ENCODE measurements around the gene GABPB1. TPM values are rescaled to one million over a fixed set of nuclear protein-coding genes. Genes with fewer than 3 reads are reported as not detected.

Gene GABPB1
- total RNA-seq, 1 donor from 2014 or later: 85.0 TPM

GRCh38 chr15:50275091-50275490 lies 79.9 kb downstream of the GABPB1 start:
- DNase-seq (ENCODE audit: low read depth) (no peak), FAIRE-seq (no peak)
- Histone ChIP-seq H3K36me3 (ENCODE audit: control insufficient read depth, insufficient read depth, low read length) (no peaks in the 10 kb centered on the region), H3K27me3 (ENCODE audit: control insufficient read depth, insufficient read depth, low read length) (no peaks in the 10 kb centered on the region), H3K4me3 (ENCODE audit: low read depth, low read length) (no peak overlapping the region)
- no peak for TF ChIP-seq CTCF (IDR thresholded peaks at IDR 0.05; ENCODE audit: insufficient read depth, low read length, severe bottlenecking)

DNA sequence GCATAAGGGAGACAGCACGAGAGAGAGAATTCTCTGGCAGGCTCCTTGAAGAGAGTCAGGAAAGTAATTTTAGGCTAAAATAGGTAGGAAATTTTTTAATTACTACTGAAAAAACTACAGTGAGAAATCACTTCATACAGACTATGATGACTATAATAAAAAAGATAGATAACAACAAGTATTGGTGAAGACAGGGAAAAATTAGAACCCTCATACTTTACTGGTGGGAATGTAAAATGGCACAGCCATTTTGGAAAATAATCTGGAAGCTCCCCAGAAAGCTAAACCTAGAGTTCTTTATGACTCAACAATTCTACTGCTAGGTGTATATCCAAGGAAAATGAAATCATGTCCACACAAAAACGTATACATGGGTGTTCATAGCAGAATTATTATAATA lies 87.4 kb downstream of the GABPB1 start:
- Histone ChIP-seq H3K36me3 (ENCODE audit: control insufficient read depth, insufficient read depth, low read length) (no peaks in the 10 kb centered on the region), H3K27me3 (ENCODE audit: control insufficient read depth, insufficient read depth, low read length) (peaks cover 4% of the 10 kb centered on the region), H3K4me3 (ENCODE audit: low read depth, low read length) (no peak overlapping the region)
- FAIRE-seq (no peak), DNase-seq (ENCODE audit: low read depth) (no peak)
- no peak for TF ChIP-seq CTCF (IDR thresholded peaks at IDR 0.05; ENCODE audit: insufficient read depth, low read length, severe bottlenecking)

- FAIRE-seq: no peak
- no peak for TF ChIP-seq CTCF (IDR thresholded peaks at IDR 0.05; ENCODE audit: insufficient read depth, low read length, severe bottlenecking)
Observed at GRCh38 chr15:50265620-50266019, 89.4 kb downstream of the GABPB1 start, which contains the start of gene HDC. Gene HDC, minus strand, starts transcription at chr15:50265726. Its CDS starts 103 bp downstream, at chr15:50265623.

DNA sequence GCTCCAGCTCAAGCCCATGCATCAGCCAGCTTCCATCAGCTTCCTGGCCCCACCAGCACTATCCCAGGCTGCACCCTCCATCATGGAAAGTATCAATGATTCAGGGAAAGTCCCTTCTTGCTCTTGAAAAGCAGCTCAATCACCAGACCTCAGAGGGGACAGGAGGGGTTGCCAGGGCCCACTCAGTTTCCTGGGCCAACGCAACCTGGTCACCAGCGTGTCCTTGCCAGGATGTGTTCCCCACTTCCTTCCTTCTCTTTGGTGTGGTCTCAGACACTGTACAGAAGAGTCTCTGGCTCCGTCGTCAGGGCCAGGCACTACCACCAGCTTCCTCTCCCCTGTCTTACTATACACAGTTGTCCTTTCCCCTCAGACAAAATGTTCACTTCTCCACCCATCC lies 92.5 kb downstream of the GABPB1 start:
- no peak overlapping the region for H3K4me3 ChIP-seq (ENCODE audit: low read depth, low read length)
- no peak for TF ChIP-seq CTCF (IDR thresholded peaks at IDR 0.05; ENCODE audit: insufficient read depth, low read length, severe bottlenecking)
- peaks cover 6% of the 10 kb centered on the region for H3K27me3 ChIP-seq (ENCODE audit: control insufficient read depth, insufficient read depth, low read length)
- DNase-seq (ENCODE audit: low read depth) (no peak), FAIRE-seq (no peak)
- no peaks in the 10 kb centered on the region for H3K36me3 ChIP-seq (ENCODE audit: control insufficient read depth, insufficient read depth, low read length)

More at GRCh38 chr15:50265620-50266019, 89.4 kb downstream of the GABPB1 start, which contains the start of gene HDC:
- Histone ChIP-seq H3K36me3 (ENCODE audit: control insufficient read depth, insufficient read depth, low read length) (no peaks in the 10 kb centered on the region), H3K27me3 (ENCODE audit: control insufficient read depth, insufficient read depth, low read length) (peaks cover 4% of the 10 kb centered on the region), H3K4me3 (ENCODE audit: low read depth, low read length) (no peak within 1 kb of the TSS)
- no peak for DNase-seq (ENCODE audit: low read depth)

DNA sequence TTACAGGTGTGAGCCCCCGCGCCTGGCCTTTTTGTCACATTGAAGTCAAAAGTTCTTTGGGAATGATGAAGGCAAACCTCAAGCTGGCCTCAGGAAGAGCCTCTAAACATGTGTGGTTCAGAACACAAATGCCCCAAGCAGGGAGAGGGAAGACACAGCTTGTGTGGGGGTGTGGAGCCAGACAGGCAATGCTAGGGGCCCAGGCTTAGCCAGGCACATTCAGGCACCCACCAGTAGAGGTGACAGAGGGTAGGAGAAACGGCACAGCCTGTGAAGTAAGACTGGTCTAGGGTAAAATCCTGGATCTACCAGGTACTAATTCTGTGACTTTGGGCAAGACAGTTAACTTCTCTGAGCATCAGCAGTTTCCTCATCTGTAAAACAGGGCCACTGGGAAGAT lies 93.0 kb downstream of the GABPB1 start:
- no peak overlapping the region for H3K4me3 ChIP-seq (ENCODE audit: low read depth, low read length)
- TF ChIP-seq CTCF (IDR thresholded peaks at IDR 0.05; ENCODE audit: insufficient read depth, low read length, severe bottlenecking): no peak
- FAIRE-seq (no peak), DNase-seq (ENCODE audit: low read depth) (no peak)
- no peaks in the 10 kb centered on the region for H3K36me3 ChIP-seq (ENCODE audit: control insufficient read depth, insufficient read depth, low read length)
- H3K27me3 ChIP-seq (ENCODE audit: control insufficient read depth, insufficient read depth, low read length): peaks cover 6% of the 10 kb centered on the region

GRCh38 chr15:50260969-50261496 lies 94.0 kb downstream of the GABPB1 start:
- Histone ChIP-seq H3K4me3 (ENCODE audit: low read depth, low read length) (no peak overlapping the region), H3K36me3 (ENCODE audit: control insufficient read depth, insufficient read depth, low read length) (no peaks in the 10 kb centered on the region), H3K27me3 (ENCODE audit: control insufficient read depth, insufficient read depth, low read length) (peaks cover 6% of the 10 kb centered on the region)
- FAIRE-seq: no peak
- no peak for DNase-seq (ENCODE audit: low read depth)
- no peak for TF ChIP-seq CTCF (IDR thresholded peaks at IDR 0.05; ENCODE audit: insufficient read depth, low read length, severe bottlenecking)
